ENCODE data around the gene DEPDC5. TPM values are rescaled to one million over a fixed set of nuclear protein-coding genes. Genes with fewer than 3 reads are reported as not detected.

DEPDC5 gene
- total RNA-seq, 1 donor from 2014 or later = 37.1 TPM

DNA sequence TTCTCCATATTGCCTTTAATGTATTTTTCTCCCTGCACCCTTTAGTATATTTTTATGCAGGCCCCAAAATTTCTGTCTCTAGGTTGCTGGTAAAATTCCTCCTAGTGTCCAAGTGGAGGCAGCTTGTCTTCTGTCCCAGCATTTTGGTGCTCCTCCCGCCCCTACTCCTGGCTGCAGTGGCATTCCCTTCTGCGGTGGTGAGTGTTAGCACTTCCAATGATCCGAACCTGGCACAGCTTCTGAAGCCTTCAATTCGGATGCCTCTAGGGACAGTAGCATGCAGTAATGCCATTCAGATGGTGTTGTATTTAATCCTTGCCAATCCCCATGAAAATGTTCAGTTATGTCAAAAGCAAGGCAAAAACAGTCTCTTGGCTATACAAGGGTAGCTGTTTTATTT, 196.4 kb downstream of the DEPDC5 start:
- DNase-seq (ENCODE audit: low spot score) = no peak
- H3K79me2 ChIP-seq (ENCODE audit: low read depth) = peaks cover 100% of the 10 kb centered on the region
- H3K27me3 Mint-ChIP-seq (ENCODE audit: insufficient read depth, low read depth) = peaks cover 3% of the 10 kb centered on the region
- no peaks in the 10 kb centered on the region for H3K9me3 ChIP-seq (ENCODE audit: low read depth)
- peaks cover 20% of the 10 kb centered on the region for H3K4me1 Mint-ChIP-seq
- H3K36me3 Mint-ChIP-seq = peaks cover 39% of the 10 kb centered on the region
- H3K9ac ChIP-seq = no peak overlapping the region
- H3K27ac ChIP-seq = no peak overlapping the region
- no peak overlapping the region for H2AFZ ChIP-seq (replicated peaks)
- H3F3A ChIP-seq (ENCODE audit: low read depth) = peaks cover 4% of the 10 kb centered on the region
- H3K4me2 ChIP-seq = no peak overlapping the region
- H3K27ac Mint-ChIP-seq = no peak overlapping the region
- H3K4me3 Mint-ChIP-seq = no peak overlapping the region
- no peaks in the 10 kb centered on the region for H3K9me3 Mint-ChIP-seq
- peaks cover 98% of the 10 kb centered on the region for H4K20me1 ChIP-seq (ENCODE audit: low read depth)
- no peaks in the 10 kb centered on the region for H3K27me3 ChIP-seq
- H3K4me1 ChIP-seq = peaks cover 16% of the 10 kb centered on the region
- TF ChIP-seq EZH2phosphoT487 (IDR thresholded peaks at IDR 0.05) (no peak), EZH2 (IDR thresholded peaks at IDR 0.05) (no peak)
- TF ChIP-seq, protein P1, sequence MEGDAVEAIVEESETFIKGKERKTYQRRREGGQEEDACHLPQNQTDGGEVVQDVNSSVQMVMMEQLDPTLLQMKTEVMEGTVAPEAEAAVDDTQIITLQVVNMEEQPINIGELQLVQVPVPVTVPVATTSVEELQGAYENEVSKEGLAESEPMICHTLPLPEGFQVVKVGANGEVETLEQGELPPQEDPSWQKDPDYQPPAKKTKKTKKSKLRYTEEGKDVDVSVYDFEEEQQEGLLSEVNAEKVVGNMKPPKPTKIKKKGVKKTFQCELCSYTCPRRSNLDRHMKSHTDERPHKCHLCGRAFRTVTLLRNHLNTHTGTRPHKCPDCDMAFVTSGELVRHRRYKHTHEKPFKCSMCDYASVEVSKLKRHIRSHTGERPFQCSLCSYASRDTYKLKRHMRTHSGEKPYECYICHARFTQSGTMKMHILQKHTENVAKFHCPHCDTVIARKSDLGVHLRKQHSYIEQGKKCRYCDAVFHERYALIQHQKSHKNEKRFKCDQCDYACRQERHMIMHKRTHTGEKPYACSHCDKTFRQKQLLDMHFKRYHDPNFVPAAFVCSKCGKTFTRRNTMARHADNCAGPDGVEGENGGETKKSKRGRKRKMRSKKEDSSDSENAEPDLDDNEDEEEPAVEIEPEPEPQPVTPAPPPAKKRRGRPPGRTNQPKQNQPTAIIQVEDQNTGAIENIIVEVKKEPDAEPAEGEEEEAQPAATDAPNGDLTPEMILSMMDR (IDR thresholded peaks at IDR 0.05) = no peak
- H3K36me3 ChIP-seq = peaks cover 3% of the 10 kb centered on the region
- H3K4me3 ChIP-seq = no peak overlapping the region

DNA sequence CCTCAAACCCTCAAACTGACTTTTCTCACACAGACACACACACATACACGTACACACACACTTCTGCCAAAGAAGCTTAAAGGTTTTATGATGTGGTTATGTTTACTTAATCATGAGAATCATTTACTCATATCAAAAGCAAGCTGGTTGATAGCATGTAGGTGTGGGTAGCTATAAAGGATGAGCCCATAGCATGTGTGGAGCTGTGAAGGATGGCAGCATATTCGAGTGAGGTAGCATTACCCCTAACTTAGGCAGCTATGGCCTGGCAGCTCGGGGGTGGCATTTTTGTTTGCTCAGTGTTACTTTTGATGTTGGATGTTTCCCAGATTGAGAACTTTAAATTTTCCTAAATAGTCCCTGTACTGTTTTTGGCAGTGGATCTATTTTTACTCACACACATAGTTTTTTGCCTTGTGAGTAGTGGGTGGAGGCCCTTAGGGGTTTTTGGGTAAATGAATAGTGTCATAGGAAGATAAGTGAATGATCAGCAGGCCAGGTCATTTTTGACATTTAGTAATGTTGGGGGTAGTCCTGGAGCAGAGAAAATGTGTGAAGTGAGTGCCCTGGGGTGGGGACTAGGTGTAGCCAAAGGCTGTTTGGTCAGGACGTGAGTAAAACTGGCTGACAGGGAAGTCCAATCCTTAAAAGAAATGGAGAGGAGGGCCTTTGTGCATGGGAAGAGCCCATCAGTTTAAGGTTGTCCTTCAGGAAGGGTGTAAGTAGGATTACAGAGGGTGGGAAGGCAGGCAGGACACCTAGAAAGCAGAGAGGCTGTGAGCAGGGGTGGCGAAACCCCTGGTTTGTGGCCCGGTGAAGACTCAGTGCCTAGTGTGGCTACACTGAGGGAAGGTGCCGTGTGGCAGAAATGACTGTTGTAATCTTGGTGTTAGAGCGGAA, 197.6 kb downstream of the DEPDC5 start:
- H3K36me3 ChIP-seq = peaks cover 3% of the 10 kb centered on the region
- no peak overlapping the region for H3K27ac Mint-ChIP-seq
- H3F3A ChIP-seq (ENCODE audit: low read depth) = peaks cover 4% of the 10 kb centered on the region
- peaks cover 3% of the 10 kb centered on the region for H3K27me3 Mint-ChIP-seq (ENCODE audit: insufficient read depth, low read depth)
- peaks cover 98% of the 10 kb centered on the region for H4K20me1 ChIP-seq (ENCODE audit: low read depth)
- H3K4me1 Mint-ChIP-seq = peaks cover 20% of the 10 kb centered on the region
- H3K9me3 Mint-ChIP-seq = no peaks in the 10 kb centered on the region
- H3K4me1 ChIP-seq = peaks cover 9% of the 10 kb centered on the region
- H3K4me3 ChIP-seq = no peak overlapping the region
- TF ChIP-seq, protein P1 (IDR thresholded peaks at IDR 0.05) = no peak
- no peak for TF ChIP-seq EZH2 (IDR thresholded peaks at IDR 0.05)
- no peak for TF ChIP-seq EZH2phosphoT487 (IDR thresholded peaks at IDR 0.05)
- H3K36me3 Mint-ChIP-seq = peaks cover 48% of the 10 kb centered on the region
- H3K27me3 ChIP-seq = no peaks in the 10 kb centered on the region
- peak overlapping the region; percentile 48 for H3K27ac ChIP-seq
- peak overlapping the region; percentile 5 for H3K9ac ChIP-seq
- no peaks in the 10 kb centered on the region for H3K9me3 ChIP-seq (ENCODE audit: low read depth)
- no peak overlapping the region for H3K4me3 Mint-ChIP-seq
- peaks cover 100% of the 10 kb centered on the region for H3K79me2 ChIP-seq (ENCODE audit: low read depth)
- no peak overlapping the region for H3K4me2 ChIP-seq
- no peak overlapping the region for H2AFZ ChIP-seq (replicated peaks)
- DNase-seq (ENCODE audit: low spot score) = no peak

DNA sequence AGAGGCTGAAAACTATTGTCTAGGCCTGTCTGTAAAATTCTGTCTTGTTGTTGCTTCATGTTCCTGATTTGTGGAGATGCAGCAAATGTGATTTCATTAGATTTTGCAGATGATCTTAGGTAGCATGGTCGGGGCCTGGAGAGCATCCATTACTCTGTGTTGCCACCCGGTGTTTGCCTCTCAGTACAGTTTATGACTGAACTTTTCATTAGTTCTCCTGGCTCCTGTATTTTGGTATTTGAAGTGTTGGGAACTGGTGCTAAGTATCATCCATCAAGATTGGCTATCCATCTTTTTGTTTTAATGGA, 198.2 kb downstream of the DEPDC5 start:
- TF ChIP-seq EZH2 (IDR thresholded peaks at IDR 0.05) = no peak
- TF ChIP-seq EZH2phosphoT487 (IDR thresholded peaks at IDR 0.05) = no peak
- TF ChIP-seq, protein P1 (IDR thresholded peaks at IDR 0.05) = no peak
- Mint-ChIP-seq H3K27ac (no peak overlapping the region), H3K4me3 (no peak overlapping the region), H3K4me1 (peaks cover 18% of the 10 kb centered on the region), H3K9me3 (no peaks in the 10 kb centered on the region), H3K27me3 (ENCODE audit: insufficient read depth, low read depth) (peaks cover 3% of the 10 kb centered on the region), H3K36me3 (peaks cover 53% of the 10 kb centered on the region)
- Histone ChIP-seq H3K79me2 (ENCODE audit: low read depth) (peaks cover 95% of the 10 kb centered on the region), H3K4me1 (peaks cover 2% of the 10 kb centered on the region), H3F3A (ENCODE audit: low read depth) (peaks cover 5% of the 10 kb centered on the region), H4K20me1 (ENCODE audit: low read depth) (peaks cover 95% of the 10 kb centered on the region), H3K27me3 (no peaks in the 10 kb centered on the region), H3K9me3 (ENCODE audit: low read depth) (no peaks in the 10 kb centered on the region), H3K36me3 (peaks cover 3% of the 10 kb centered on the region), H3K4me2 (no peak overlapping the region), H3K4me3 (no peak overlapping the region), H3K27ac (peak overlapping the region; percentile 48), H3K9ac (peak overlapping the region; percentile 5), H2AFZ (replicated peaks) (no peak overlapping the region)
- no peak for DNase-seq (ENCODE audit: low spot score)

Data from neural progenitor cell (in vitro differentiated cells).